Immature natural killer cell (primary cell): ENCODE measurements around the gene PPP2R2D. TPM values are rescaled to one million over a fixed set of nuclear protein-coding genes. Genes with fewer than 3 reads are reported as not detected.

ENCODE experiments used
- DNase-seq, 3 donors: peaks; one replicate each; pipeline ENCODE4 v3.0.0; 2022; ENCODE audit warnings: mixed read lengths in 1 of 3
- H3K27ac Mint-ChIP-seq, 6 donors: one replicate each; pipeline ENCODE4 v1.8.0; 2020; ENCODE audit warnings: mixed read lengths in 6 of 6, mild to moderate bottlenecking in 5 of 6, inconsistent platforms in 4 of 6, moderate library complexity in 3 of 6
- H3K27me3 Mint-ChIP-seq, 3 donors: one replicate each; pipeline ENCODE4 v1.8.0; 2020 to 2021; ENCODE audit warnings: low read depth in 3 of 3, mild to moderate bottlenecking in 3 of 3, mixed read lengths in 3 of 3, moderate library complexity in 3 of 3, inconsistent platforms in 1 of 3
- H3K36me3 Mint-ChIP-seq, 3 donors: one replicate each; pipeline ENCODE4 v1.8.0; 2020; ENCODE audit warnings: mixed read lengths in 3 of 3, inconsistent platforms in 2 of 3, mild to moderate bottlenecking in 2 of 3
- H3K4me1 Mint-ChIP-seq, 2 donors: one replicate each; pipeline ENCODE4 v1.8.0; 2020; ENCODE audit warnings: inconsistent platforms in 2 of 2, mild to moderate bottlenecking in 2 of 2, mixed read lengths in 2 of 2, moderate library complexity in 1 of 2
- H3K4me3 Mint-ChIP-seq, 5 donors: one replicate each; pipeline ENCODE4 v1.8.0; 2020; ENCODE audit warnings: mild to moderate bottlenecking in 5 of 5, mixed read lengths in 5 of 5, inconsistent platforms in 3 of 5, moderate library complexity in 3 of 5
- H3K9me3 Mint-ChIP-seq, 6 donors: one replicate each; pipeline ENCODE4 v1.8.0; 2020; ENCODE audit warnings: mild to moderate bottlenecking in 6 of 6, mixed read lengths in 6 of 6, inconsistent platforms in 4 of 6, moderate library complexity in 3 of 6
- polyA plus RNA-seq, 3 donors: library from polyadenylated mRNA; unstranded; fragments of 300-500 nt; fragmentation: Illumina TruSeq; gene quantifications; one replicate each; pipeline ENCODE4 v1.2.3, GENCODE V29; 2021

The PPP2R2D gene
- polyA plus RNA-seq: 10 to 100 TPM; 24.7 to 33.4 (median 30.6) TPM

DNA sequence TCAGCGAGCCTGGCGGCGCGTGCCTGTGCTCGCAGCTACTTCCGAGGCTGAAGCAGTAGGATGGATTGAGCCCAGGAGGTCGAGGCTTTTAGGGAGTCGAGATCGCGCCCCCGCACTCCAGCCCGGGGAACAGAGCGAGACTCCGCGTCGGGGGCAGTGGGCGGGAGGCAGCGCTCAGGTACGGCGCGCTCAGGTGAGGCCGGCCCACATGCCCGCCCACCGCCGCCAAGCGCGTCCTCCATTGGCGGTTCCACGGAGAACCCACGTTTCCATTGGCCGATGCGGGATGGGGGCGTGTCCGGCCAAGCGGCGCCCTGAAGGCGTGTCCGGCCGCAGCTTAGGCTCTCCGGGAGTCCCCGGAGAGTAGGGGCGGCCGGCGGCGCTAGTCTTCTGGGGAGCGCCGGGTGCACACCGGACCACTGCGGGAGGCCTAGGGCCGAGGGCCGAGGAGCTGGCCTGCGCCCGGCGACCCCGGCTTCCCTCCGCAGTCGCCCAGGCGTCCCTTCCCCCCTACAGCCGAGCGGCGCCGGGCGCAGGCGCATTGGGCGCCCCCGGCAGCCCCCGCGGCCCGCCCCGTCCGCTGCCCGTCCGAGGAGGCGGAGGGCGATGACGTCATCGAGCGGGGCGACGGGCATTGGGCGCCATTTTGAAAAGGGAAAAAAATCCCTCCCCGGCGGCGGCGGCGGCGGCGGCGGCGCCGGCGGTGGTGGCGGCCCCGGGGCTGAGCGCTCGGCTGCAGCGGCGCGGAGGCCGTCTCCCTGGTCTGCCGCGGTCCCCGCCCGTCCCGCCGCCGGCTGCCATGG lies at the start of gene PPP2R2D:
PPP2R2D (plus strand) TSS at position 659 of the 803 bp plus-strand sequence; CDS start at position 800, 141 bp downstream.
- H3K36me3 Mint-ChIP-seq: no peaks in the 10 kb centered on the region
- peaks cover 79 to 81% of the 10 kb centered on the region in 2 donors for H3K4me1 Mint-ChIP-seq
- H3K27ac Mint-ChIP-seq: peak within 1 kb of the TSS; percentile 91 to 97 (median 94)
- peak within 1 kb of the TSS; percentile 88 to 94 (median 90) for H3K4me3 Mint-ChIP-seq
- peak; percentile 95 to 97 (median 96) for DNase-seq
- H3K27me3 Mint-ChIP-seq: peaks cover 16 to 25% (median 24%) of the 10 kb centered on the region in 3 donors
- no peaks in the 10 kb centered on the region for H3K9me3 Mint-ChIP-seq

DNA sequence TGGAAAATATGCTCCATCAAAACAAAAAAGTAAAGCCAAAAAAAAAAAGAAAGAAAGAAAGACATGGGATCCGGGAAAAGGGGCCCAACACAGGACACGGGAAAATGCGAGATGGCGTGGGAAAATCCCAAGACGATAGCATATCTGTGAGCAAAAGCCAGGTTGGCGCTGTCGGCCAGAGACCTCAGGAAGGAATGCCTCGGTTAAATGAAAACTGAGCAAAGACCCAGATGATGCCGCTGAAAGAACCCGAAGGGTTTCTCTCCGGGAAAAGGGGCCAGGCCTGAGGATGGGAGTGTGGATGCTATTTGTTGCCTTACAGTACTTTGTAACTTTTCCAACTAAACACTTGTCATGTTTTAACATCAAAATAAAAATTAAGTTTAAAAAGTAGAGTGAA lies 49.5 kb upstream of the PPP2R2D start:
- no peak overlapping the region for H3K4me3 Mint-ChIP-seq
- H3K36me3 Mint-ChIP-seq: no peaks in the 10 kb centered on the region
- no peaks in the 10 kb centered on the region for H3K9me3 Mint-ChIP-seq
- no peak overlapping the region for H3K27ac Mint-ChIP-seq
- no peak for DNase-seq
- H3K27me3 Mint-ChIP-seq: peaks cover 0 to 8% (median 0%) of the 10 kb centered on the region in 3 donors
- H3K4me1 Mint-ChIP-seq: no peaks in the 10 kb centered on the region

DNA sequence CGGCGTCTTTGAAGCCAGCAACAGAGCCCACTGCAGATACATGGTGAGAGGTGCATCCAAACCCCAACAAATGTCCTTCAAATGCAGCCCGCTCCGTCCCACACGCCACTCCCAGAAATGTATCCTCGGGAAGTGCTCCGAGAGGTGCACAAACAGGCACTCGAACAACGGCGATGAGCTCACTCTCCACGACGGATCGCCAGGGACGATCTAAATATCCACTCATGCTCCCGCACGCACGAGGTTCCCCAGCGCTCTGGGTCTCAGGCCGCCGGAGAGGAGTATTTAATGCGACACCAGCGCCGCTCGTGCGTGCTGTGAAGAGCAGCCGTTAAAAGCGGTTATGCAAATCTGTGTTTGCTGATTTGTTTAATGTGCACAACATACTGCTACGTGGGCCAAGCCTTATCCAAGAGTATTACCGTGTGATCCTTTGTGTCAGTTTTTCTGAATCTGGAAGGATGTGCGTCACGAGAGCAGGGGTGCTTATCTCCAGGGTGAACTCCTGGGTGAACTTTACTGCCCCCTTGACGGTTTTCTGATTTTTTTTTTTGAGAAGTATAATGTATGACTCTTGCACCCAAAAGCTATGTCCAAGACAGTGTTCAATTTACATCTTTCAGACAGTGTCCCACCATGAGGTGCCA lies 48.5 kb upstream of the PPP2R2D start:
- Mint-ChIP-seq H3K4me1 (no peaks in the 10 kb centered on the region), H3K27me3 (peaks cover 0 to 8% (median 0%) of the 10 kb centered on the region in 3 donors), H3K9me3 (no peaks in the 10 kb centered on the region), H3K4me3 (no peak overlapping the region), H3K27ac (no peak overlapping the region), H3K36me3 (no peaks in the 10 kb centered on the region)
- no peak for DNase-seq

DNA sequence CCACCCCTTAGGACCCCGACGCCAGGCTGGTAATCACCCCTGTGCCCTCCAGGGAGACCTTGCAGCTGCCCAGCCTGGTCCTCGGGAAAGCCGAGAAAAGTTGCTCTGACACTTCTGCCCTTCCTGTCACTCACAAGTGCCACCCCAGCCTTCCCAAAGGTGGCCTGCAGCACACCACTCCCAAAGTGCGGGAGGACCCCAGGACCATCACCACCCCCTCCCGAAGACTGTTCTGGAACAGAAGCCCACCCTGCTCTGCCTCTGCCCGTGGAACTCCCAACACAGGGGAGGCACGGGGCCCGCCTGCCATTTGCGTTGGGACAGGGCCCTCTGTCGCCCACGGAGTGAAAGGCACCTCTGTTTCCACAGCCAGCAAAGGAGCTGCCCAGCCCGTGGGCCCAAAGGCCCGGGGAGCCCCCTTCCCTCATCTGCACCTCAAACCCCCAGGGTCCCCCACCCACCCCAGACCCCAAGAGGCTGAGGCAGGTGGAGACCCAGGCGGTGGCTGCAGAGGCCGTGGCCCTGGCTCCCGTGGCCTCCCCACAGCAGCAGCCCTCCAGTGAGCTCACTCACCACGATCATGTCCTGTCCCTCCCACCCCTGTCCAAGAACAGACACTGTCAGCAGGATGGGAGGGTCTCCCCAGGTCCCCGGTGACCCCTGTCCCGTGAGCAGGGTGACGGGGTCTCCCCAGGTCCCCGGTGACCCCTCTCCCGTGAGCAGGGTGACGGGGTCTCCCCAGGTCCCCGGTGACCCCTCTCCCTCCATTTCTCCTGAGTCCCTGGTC lies 47.8 kb upstream of the PPP2R2D start:
- H3K27me3 Mint-ChIP-seq: peaks cover 0 to 8% (median 0%) of the 10 kb centered on the region in 3 donors
- H3K4me1 Mint-ChIP-seq: no peaks in the 10 kb centered on the region
- no peak for DNase-seq
- H3K9me3 Mint-ChIP-seq: no peaks in the 10 kb centered on the region
- H3K27ac Mint-ChIP-seq: no peak overlapping the region
- H3K36me3 Mint-ChIP-seq: no peaks in the 10 kb centered on the region
- H3K4me3 Mint-ChIP-seq: no peak overlapping the region

DNA sequence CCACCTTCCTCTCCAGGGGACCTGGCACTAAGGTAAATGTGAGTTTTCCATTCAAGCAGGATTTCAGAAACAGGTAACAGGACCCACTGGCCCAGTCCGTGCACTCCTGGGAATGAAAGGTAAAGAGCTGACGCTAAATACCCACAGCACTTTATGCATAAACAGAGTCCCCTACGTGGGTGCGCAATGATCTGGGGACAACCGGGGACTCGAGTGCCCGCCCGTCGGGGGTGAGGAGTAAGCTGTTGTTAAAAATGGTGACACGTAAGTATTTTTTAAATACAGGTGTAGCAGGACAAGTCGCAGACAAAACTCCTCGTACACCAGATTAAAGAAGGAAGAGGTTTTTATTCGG lies 47.2 kb upstream of the PPP2R2D start:
- no peak overlapping the region for H3K27ac Mint-ChIP-seq
- H3K36me3 Mint-ChIP-seq: no peaks in the 10 kb centered on the region
- DNase-seq: no peak
- no peak overlapping the region for H3K4me3 Mint-ChIP-seq
- no peaks in the 10 kb centered on the region for H3K4me1 Mint-ChIP-seq
- H3K27me3 Mint-ChIP-seq: peaks cover 0 to 8% (median 0%) of the 10 kb centered on the region in 3 donors
- H3K9me3 Mint-ChIP-seq: no peaks in the 10 kb centered on the region

DNA sequence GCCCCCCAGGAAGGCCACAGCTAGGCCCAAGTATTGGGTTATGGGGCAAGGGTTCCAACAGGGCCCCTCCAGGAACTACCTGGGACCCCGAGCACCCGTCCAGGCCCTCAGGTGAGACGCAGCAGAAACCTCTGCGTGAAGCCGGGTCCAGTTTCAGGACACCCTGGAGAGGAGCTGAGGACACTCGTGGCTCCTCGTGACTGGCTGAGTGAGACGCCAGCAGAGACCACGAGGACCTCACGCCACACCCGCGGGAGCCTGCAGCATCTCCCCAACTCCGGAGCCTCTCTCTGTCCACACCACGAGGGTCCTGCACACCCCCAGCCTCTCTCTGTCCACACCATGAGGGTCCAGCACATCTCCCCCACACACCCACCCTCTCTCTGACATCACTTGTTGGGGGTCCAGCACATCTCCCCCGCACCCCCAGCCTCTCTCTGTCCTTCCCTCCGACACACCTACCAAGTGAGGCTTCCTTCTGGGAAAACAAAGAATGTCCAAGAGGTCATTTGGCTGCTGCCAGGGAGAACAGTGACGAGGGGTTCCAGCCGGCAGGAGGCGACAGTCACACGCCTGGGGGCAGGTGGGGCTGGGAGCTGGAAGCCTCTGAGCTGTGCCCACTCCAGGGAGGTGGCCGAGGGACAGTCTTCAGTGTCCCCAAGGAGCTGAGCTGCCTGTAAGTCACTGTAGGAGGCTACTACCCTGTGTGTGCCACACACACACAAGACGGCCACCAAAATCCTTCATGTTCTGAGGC lies 46.1 kb upstream of the PPP2R2D start:
- Mint-ChIP-seq H3K27ac (no peak overlapping the region), H3K27me3 (peaks cover 0 to 5% (median 0%) of the 10 kb centered on the region in 3 donors), H3K4me3 (no peak overlapping the region), H3K4me1 (no peaks in the 10 kb centered on the region), H3K36me3 (no peaks in the 10 kb centered on the region), H3K9me3 (no peaks in the 10 kb centered on the region)
- no peak for DNase-seq

DNA sequence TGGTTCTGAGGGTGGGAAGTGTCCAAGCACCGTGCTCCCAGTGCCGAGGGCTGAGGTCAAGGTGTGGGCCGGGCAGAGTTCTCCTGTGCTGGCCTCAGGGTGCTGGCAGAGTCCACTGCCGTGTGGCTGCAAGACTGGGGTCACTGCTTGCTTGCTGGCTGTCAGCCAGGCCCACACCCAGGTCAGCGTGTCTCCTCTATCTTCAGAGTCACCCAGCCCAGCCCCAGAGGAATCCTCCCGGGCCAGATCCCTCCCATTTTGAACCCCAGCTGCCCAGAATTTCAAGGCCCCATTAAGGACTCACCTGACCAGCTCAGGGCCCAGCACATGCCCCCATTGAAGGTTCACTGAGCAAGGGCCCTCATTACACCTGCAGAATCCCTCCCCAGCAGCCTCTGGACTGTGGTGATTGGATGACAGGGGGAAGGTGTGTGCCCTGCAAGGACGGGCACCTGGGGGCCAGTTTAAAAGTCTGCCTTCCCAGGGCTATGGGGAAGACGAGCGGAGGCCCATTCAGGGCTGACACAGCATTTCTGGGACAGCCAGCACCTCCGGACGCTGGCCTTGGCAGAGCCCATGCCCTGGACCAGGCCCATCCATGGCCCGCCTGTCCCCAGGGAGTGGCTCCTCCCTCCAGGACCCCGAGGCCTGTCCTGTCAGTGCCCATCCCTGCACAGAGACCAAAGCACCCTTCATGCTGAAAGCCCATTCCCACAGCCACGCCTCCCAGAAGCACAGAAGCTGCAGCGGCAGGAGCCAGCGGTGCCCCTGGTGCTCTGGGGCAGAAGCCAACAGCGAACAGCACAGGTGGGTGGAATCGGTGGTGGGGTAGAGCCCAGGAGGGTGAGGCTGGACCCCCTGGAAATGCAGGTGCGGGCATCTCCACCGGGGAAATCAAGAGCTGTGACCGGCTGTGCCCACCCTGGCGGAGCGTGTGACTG lies 45.1 kb upstream of the PPP2R2D start:
- DNase-seq: no peak
- H3K4me1 Mint-ChIP-seq: no peaks in the 10 kb centered on the region
- H3K36me3 Mint-ChIP-seq: no peaks in the 10 kb centered on the region
- H3K27me3 Mint-ChIP-seq: peaks cover 0 to 4% (median 0%) of the 10 kb centered on the region in 3 donors
- H3K27ac Mint-ChIP-seq: no peak overlapping the region
- H3K4me3 Mint-ChIP-seq: no peak overlapping the region
- no peaks in the 10 kb centered on the region for H3K9me3 Mint-ChIP-seq

DNA sequence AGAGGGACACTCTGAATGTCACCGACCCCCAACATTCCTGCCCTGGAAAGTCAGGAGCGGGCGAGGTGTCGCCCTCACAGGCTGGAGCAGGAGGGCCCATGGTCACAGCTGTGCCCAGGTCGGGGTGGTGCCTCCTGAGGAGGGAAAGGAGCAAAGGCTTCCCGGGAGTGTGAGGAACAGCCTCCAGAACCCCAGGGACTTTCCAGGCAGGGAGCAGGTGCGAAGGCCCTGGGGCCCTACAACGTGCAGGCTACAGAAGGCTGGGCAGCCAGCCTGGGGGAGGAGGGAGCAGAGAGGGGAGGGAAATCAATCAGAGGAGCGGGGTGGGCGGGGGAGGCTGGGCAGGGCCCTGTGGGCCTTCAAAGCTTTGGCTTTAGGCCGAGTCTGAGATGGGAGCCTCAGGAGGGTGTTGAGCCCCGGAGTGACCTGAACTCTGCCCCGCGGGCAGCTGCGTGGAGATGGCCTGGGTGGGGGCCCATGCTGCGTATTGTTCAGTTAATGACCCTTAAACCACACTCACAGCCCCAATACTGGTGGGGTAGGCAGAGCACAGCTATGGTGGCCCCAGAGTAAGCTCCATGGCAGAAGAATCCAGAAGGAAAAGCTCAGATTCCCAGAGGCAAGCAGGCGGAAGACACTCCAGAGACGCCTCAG lies 44.2 kb upstream of the PPP2R2D start:
- no peak overlapping the region for H3K4me3 Mint-ChIP-seq
- H3K36me3 Mint-ChIP-seq: no peaks in the 10 kb centered on the region
- DNase-seq: no peak
- no peak overlapping the region for H3K27ac Mint-ChIP-seq
- no peaks in the 10 kb centered on the region for H3K9me3 Mint-ChIP-seq
- no peaks in the 10 kb centered on the region for H3K4me1 Mint-ChIP-seq
- H3K27me3 Mint-ChIP-seq: peaks cover 0 to 5% (median 2%) of the 10 kb centered on the region in 3 donors

DNA sequence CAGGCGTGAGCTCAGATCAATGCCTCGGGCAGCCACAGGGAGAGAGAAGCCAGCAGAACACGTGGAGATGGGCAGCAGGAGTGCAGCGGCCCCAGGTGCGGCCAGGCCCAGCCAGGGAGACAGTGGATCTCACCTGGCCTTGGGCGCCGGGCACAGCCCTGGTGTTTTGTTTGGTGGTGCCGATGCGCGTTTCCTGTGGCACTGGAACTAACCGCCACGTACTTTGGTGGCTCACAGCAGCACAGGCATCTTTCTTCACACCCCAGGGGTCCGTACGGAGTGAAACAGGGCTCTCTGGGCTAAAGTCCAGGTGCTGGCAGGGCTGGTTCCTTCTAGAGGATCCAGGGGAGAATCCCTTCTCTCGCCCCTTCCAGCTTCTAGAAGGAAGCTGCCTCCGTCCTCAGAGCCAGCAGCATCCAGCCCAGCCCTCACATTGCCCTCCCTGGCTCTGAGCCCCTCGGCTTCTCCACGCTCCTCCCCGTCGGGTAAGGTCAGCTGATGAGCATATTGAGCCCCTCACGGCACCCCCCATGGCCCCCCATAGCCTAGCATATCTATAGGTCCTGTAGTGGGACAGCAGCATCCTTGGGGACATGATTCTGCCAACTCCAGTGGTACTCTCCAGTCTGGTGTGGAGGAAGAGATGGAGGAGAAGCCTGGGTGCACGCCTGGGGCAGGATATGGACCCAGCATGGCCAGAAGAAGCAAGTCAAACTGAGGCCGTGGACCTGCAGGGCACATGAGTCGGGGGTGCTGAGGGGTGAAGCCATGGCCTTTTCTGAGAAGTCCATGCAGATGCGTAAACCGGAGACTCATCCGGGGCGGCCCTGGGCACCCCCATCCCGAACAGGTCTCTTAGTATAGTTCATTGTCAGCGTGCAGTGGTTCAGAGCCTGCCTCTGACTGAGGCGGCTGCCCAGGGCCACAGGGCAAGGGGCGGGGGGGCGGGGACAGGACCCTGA lies 43.4 kb upstream of the PPP2R2D start:
- Mint-ChIP-seq H3K4me1 (no peaks in the 10 kb centered on the region), H3K27ac (no peak overlapping the region), H3K36me3 (no peaks in the 10 kb centered on the region), H3K27me3 (peaks cover 0 to 5% (median 3%) of the 10 kb centered on the region in 3 donors), H3K9me3 (no peaks in the 10 kb centered on the region), H3K4me3 (no peak overlapping the region)
- DNase-seq: no peak

DNA sequence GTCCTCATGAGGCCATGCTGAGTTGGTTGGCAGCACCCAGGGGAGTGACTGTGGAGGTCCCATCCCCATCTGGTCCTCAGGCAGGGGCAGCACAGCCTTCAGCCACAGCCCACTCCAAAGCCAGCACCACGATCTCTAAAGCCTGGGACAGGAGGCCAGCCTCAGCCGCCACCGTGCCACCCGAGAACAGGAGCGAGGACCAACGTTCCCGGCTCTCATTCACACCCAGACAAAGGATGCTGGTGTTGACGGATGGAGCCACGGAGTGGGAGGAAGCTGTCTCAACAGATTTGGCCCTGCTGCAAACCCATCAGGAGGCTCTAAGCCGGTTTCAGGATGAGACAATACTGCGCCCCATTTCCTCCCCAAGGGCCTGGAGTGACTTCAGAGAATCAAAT lies 42.7 kb upstream of the PPP2R2D start:
- Mint-ChIP-seq H3K27me3 (peaks cover 0 to 8% (median 5%) of the 10 kb centered on the region in 3 donors), H3K27ac (no peak overlapping the region), H3K4me3 (no peak overlapping the region), H3K4me1 (no peaks in the 10 kb centered on the region), H3K36me3 (no peaks in the 10 kb centered on the region), H3K9me3 (no peaks in the 10 kb centered on the region)
- no peak for DNase-seq

DNA sequence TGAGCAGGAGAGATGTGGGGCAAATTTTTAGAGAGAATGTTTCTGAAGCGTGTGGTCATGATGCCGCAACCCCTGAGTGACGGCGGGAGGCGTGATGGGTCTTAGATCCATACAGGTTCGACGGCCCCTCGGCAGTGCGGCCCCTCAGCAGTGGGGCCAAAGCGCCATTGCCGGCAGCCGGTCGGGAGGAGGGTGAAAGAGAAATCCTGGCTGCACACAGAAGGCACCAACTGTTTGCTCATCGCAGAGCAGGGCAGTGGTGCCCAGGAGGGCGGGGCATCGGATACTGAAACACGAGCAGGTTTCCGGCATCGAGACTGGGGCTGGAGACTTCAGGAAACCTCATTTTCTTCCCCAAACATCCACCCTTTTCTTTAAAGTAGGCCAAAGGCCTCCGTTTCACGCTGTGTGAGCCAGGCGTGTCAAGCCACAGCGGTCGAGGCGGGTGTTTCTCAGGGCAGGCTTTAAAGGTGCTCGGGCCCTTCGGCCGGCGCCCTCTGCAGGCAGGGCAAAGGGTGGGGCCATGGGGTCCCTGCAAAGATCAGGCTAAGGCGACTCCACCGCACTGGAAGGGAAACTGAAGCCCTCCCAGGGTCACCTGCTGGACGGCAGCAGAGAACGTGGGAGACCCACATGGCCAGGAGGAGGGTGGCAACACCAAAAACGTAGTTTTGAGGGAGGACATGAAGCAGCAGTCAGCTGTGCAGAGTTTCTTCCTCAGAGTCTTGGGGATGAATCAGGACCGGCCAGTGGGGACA lies 42.0 kb upstream of the PPP2R2D start:
- no peak for DNase-seq
- Mint-ChIP-seq H3K36me3 (no peaks in the 10 kb centered on the region), H3K9me3 (no peaks in the 10 kb centered on the region), H3K27me3 (peaks cover 0 to 10% (median 6%) of the 10 kb centered on the region in 3 donors), H3K4me3 (no peak overlapping the region), H3K27ac (no peak overlapping the region), H3K4me1 (no peaks in the 10 kb centered on the region)
